GM12892 (cell line): ENCODE data around the gene VAV2.
"Not testable (repeated sequence)": the region's sequence is repeated elsewhere in the genome, so short reads cannot be mapped to it uniquely, and the experiment has no call there.

Experiments
- POLR2A ChIP-seq: IDR thresholded peaks from 2 replicates; pipeline ENCODE4 v1.6.1; 2011; ENCODE audit warnings: low read depth, low read length, control low read depth
- POLR2AphosphoS5 ChIP-seq: IDR thresholded peaks from 2 replicates; pipeline ENCODE4 v1.6.1; 2011; ENCODE audit warnings: low read depth, low read length, control low read depth
- TAF1 ChIP-seq: IDR thresholded peaks from 2 replicates; pipeline ENCODE4 v1.6.1; 2011; ENCODE audit warnings: low read depth, mild to moderate bottlenecking, control low read depth, low read length, borderline replicate concordance

GRCh38 chr9:133896007-133896406 is 96.1 kb downstream of the VAV2 start:
- TF ChIP-seq POLR2AphosphoS5, TAF1, POLR2A: not testable (repeated sequence)
